ACC112 (cell line): ENCODE data around the gene TMED9.
"Not testable (repeated sequence)": the region's sequence is repeated elsewhere in the genome, so short reads cannot be mapped to it uniquely, and the experiment has no call there.

ENCODE experiments used
- H2AFZ ChIP-seq: fragments of 200-600 bp; sonication (generic); one replicate; pipeline ENCODE4 v1.6.0; 2017; ENCODE audit warnings: antibody characterized with exemption, low read length; ENCODE audit not compliant: unreplicated experiment
- H3K27ac ChIP-seq: fragments of 200-600 bp; sonication (generic); 2 replicates; pipeline ENCODE4 v1.5.1; 2014; ENCODE audit warnings: low read depth, mild to moderate bottlenecking, antibody characterized with exemption, low read length, moderate library complexity
- H3K27me3 ChIP-seq: fragments of 200-600 bp; sonication (generic); 2 replicates; pipeline ENCODE4 v1.6.1; 2014; ENCODE audit warnings: mild to moderate bottlenecking, antibody characterized with exemption, low read length, moderate library complexity, mixed read lengths; ENCODE audit not compliant: insufficient read depth
- H3K36me3 ChIP-seq: fragments of 200-600 bp; sonication (generic); 2 replicates; pipeline ENCODE4 v1.6.1; 2016; ENCODE audit warnings: mild to moderate bottlenecking, antibody characterized with exemption, low read length, moderate library complexity, mixed read lengths; ENCODE audit not compliant: insufficient read depth
- H3K4me1 ChIP-seq: fragments of 200-600 bp; sonication (generic); one replicate; pipeline ENCODE4 v1.6.1; 2016; ENCODE audit warnings: low read length, mixed read lengths; ENCODE audit not compliant: insufficient read depth, unreplicated experiment, control insufficient read depth
- H3K4me3 ChIP-seq: fragments of 200-600 bp; sonication (generic); 2 replicates; pipeline ENCODE4 v1.5.1; 2014; ENCODE audit warnings: mild to moderate bottlenecking, low read depth, low read length
- H3K79me2 ChIP-seq: fragments of 200-600 bp; sonication (generic); one replicate; pipeline ENCODE4 v1.6.0; 2016; ENCODE audit warnings: low read length; ENCODE audit not compliant: control insufficient read depth, unreplicated experiment, insufficient read depth

The TMED9 gene

DNA sequence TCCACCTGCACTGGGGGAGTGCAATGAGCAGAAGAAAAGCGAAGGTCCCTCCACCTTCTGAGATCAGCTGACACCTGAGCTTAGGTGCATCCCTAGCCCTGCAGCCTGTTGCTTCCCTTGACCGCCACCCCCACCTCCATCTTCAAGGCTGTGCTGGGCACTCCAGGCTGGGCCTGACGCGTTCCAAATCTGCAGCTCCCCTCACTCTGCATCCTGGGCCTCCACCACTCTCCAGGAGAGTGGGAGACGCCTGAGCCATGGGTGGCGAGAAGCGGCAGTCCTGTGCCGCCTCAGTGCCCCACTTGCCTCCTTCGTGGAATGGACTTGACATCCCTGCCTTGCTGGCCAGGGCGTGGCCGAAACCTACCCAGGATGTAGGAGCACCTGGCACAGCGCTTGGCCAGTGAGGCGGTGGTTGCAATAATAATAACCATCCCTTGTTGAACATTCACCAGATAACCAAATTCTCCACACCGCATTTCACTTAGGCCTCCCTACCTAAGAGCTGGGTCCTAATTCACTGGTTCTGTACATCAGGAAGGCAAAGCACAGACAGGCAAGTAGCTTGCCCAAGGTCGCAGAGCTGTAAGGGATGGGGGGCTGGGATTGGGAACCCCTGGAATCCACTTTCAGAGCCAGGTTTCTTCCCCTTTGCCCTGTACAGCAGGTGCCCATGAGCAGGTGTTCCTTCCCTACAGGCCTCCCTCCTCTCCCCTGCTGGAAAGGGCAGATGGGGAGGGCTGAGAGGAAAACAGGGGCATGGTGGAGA, 19.6 kb downstream of the TMED9 start:
- Histone ChIP-seq H3K27me3 (no peaks in the 10 kb centered on the region), H3K79me2 (no peaks in the 10 kb centered on the region), H3K27ac (no peak overlapping the region), H3K4me1 (no peaks in the 10 kb centered on the region), H2AFZ (no peak overlapping the region), H3K4me3 (no peak overlapping the region), H3K36me3 (no peaks in the 10 kb centered on the region)

DNA sequence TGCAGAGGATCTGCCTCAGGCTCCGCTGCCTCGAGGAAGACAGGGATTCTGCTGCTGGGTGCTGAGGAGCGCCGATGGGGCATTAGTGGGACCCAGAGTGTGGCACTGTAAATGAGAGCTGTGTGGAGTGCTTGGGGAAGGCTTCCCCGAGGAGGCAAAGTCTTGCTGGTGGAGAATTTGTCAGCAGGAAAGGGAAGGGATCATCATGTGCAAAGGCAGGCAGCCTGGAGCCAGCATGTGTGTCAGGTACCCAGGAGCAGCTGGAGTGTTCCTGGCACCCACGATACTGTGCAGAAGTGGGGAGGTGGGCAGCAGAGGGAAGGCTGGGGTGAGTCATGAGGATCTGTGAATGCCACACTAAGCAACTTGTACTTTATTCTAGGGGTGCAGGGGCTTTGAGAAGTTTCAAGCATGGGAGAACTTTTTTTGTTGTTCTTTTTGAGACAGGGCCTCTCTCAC, 20.2 kb downstream of the TMED9 start:
- Histone ChIP-seq H2AFZ (no peak overlapping the region), H3K27me3 (no peaks in the 10 kb centered on the region), H3K27ac (no peak overlapping the region), H3K79me2 (no peaks in the 10 kb centered on the region), H3K4me1 (no peaks in the 10 kb centered on the region), H3K36me3 (no peaks in the 10 kb centered on the region), H3K4me3 (no peak overlapping the region)

- Histone ChIP-seq H3K36me3 (peaks cover 23% of the 10 kb centered on the region), H3K4me1 (no peaks in the 10 kb centered on the region), H3K27ac (no peak overlapping the region), H3K4me3 (no peak overlapping the region), H3K79me2 (no peaks in the 10 kb centered on the region), H3K27me3 (no peaks in the 10 kb centered on the region), H2AFZ (no peak overlapping the region)
Observed at GRCh38 chr5:177620560-177620959, 28.6 kb downstream of the TMED9 start.

GRCh38 chr5:177624172-177624571, 32.2 kb downstream of the TMED9 start:
- H3K36me3 ChIP-seq = peaks cover 12% of the 10 kb centered on the region
- H3K4me3 ChIP-seq, H3K79me2 ChIP-seq, H3K27me3 ChIP-seq, H3K4me1 ChIP-seq, H3K27ac ChIP-seq, H2AFZ ChIP-seq: not testable (repeated sequence)

GRCh38 chr5:177630186-177630585, 38.2 kb downstream of the TMED9 start:
- H3K27ac ChIP-seq, H3K27me3 ChIP-seq, H3K4me3 ChIP-seq, H2AFZ ChIP-seq, H3K79me2 ChIP-seq, H3K4me1 ChIP-seq, H3K36me3 ChIP-seq: not testable (repeated sequence)

- not testable (repeated sequence) for H3K79me2 ChIP-seq, H3K27ac ChIP-seq, H3K4me1 ChIP-seq, H2AFZ ChIP-seq, H3K27me3 ChIP-seq, H3K4me3 ChIP-seq, H3K36me3 ChIP-seq
Observed at GRCh38 chr5:177634912-177635311, 42.9 kb downstream of the TMED9 start.

DNA sequence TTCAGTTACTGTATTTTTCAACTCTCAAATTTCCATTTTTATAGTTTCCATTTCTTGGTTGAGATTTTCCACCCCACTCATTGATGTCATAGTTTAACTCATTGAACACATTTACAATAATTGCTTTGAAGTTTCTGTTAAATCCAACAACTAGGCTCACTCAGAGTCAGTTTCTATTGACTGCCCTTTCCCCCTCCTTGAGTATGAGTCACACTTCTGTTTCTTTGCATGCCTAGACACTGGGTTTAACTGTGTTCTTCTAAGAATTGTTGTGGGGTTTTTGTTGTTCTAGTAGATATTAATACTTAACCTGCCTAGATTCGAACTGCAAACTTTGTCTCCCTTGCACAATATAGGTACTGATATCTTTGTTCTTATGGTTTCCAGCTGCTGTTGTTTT, 53.5 kb downstream of the TMED9 start:
- not testable (repeated sequence) for H2AFZ ChIP-seq, H3K27me3 ChIP-seq, H3K79me2 ChIP-seq, H3K4me3 ChIP-seq, H3K36me3 ChIP-seq, H3K4me1 ChIP-seq, H3K27ac ChIP-seq
